ENCODE results near the gene CLSTN2. TPM values are rescaled to one million over a fixed set of nuclear protein-coding genes. Genes with fewer than 3 reads are reported as not detected.

Gene CLSTN2
- total RNA-seq, 1 experiment from 2014 or later = not detected

- Histone ChIP-seq H3K4me1 (ENCODE audit: insufficient read depth, low read length) (no peaks in the 10 kb centered on the region), H3F3A (ENCODE audit: low read length, unreplicated experiment) (no peaks in the 10 kb centered on the region), H4K20me1 (ENCODE audit: low read length) (no peaks in the 10 kb centered on the region), H3K9ac (ENCODE audit: low read length) (no peak overlapping the region), H3K36me3 (ENCODE audit: low read depth, low read length) (no peaks in the 10 kb centered on the region), H3K27ac (ENCODE audit: low read length) (no peak overlapping the region), H3K27me3 (ENCODE audit: low read length) (no peaks in the 10 kb centered on the region), H3K9me3 (ENCODE audit: low read length) (no peaks in the 10 kb centered on the region), H2AFZ (ENCODE audit: low read length) (no peak overlapping the region), H3K4me2 (ENCODE audit: low read length) (no peak overlapping the region), H3K79me2 (ENCODE audit: low read length) (no peaks in the 10 kb centered on the region), H3K9me2 (replicated peaks; ENCODE audit: low read length) (no peaks in the 10 kb centered on the region), H3K4me3 (ENCODE audit: low read length) (no peak overlapping the region)
- ChIA-PET POLR2A (ENCODE audit: unreplicated experiment) (no interaction called here), CTCF (no interaction called here)
- intact Hi-C loops (cut with micrococcal nuclease) = no loop called here
- TF ChIP-seq EZH2phosphoT487 (IDR thresholded peaks at IDR 0.05; ENCODE audit: borderline replicate concordance, low read length) (no peak), EZH2 (IDR thresholded peaks at IDR 0.05; ENCODE audit: low read length, unreplicated experiment) (no peak), CTCF (conservative IDR thresholded peaks at IDR 0.05; ENCODE audit: low read depth, low read length) (no peak)
- BruUV-seq (replicated peaks) = no TSS peak
- DNase-seq (no peak), ATAC-seq (no peak)
Measured at GRCh38 chr3:140265302-140265701, 330.3 kb downstream of the CLSTN2 start.

- Histone ChIP-seq H3K9me3 (ENCODE audit: low read length) (no peaks in the 10 kb centered on the region), H3F3A (ENCODE audit: low read length, unreplicated experiment) (no peaks in the 10 kb centered on the region), H3K9me2 (replicated peaks; ENCODE audit: low read length) (no peaks in the 10 kb centered on the region), H4K20me1 (ENCODE audit: low read length) (no peaks in the 10 kb centered on the region), H3K4me3 (ENCODE audit: low read length) (no peak overlapping the region), H3K79me2 (ENCODE audit: low read length) (no peaks in the 10 kb centered on the region), H3K27me3 (ENCODE audit: low read length) (no peaks in the 10 kb centered on the region), H2AFZ (ENCODE audit: low read length) (no peak overlapping the region), H3K9ac (ENCODE audit: low read length) (no peak overlapping the region), H3K4me1 (ENCODE audit: insufficient read depth, low read length) (no peaks in the 10 kb centered on the region), H3K36me3 (ENCODE audit: low read depth, low read length) (no peaks in the 10 kb centered on the region), H3K27ac (ENCODE audit: low read length) (no peak overlapping the region), H3K4me2 (ENCODE audit: low read length) (no peak overlapping the region)
- BruUV-seq (replicated peaks) = no TSS peak
- TF ChIP-seq CTCF (conservative IDR thresholded peaks at IDR 0.05; ENCODE audit: low read depth, low read length) (no peak), EZH2phosphoT487 (IDR thresholded peaks at IDR 0.05; ENCODE audit: borderline replicate concordance, low read length) (no peak), EZH2 (IDR thresholded peaks at IDR 0.05; ENCODE audit: low read length, unreplicated experiment) (no peak)
- CTCF ChIA-PET = no interaction called here
- intact Hi-C loops (cut with micrococcal nuclease) = no loop called here
- no peak for DNase-seq
- POLR2A ChIA-PET (ENCODE audit: unreplicated experiment) = no interaction called here
- no peak for ATAC-seq
Measured at GRCh38 chr3:140268103-140268502, 333.1 kb downstream of the CLSTN2 start.

DNA sequence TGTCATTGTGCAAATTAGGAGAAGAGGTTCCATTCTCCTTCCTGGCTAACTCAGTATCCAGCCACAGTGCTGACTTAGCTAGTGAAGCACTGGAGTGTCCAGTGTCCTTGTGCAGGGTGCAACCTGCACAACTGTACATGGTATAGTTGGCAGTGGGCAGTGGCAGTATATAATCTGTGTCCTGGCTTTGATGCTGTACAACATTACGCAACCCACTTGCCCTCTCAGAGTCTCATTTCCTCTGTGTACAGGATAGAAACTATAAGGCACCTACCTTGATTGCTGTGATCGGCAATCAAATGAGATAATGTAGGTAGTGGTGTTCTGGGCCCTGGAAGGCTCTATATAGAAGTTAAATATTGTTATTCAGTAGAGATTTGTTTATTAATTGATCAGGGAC lies 333.6 kb downstream of the CLSTN2 start:
- H4K20me1 ChIP-seq (ENCODE audit: low read length) = no peaks in the 10 kb centered on the region
- ATAC-seq (no peak), DNase-seq (no peak)
- H3K4me3 ChIP-seq (ENCODE audit: low read length) = no peak overlapping the region
- intact Hi-C loops (cut with micrococcal nuclease) = no loop called here
- ChIA-PET POLR2A (ENCODE audit: unreplicated experiment) (no interaction called here), CTCF (no interaction called here)
- H3K27me3 ChIP-seq (ENCODE audit: low read length) = no peaks in the 10 kb centered on the region
- no peaks in the 10 kb centered on the region for H3K36me3 ChIP-seq (ENCODE audit: low read depth, low read length)
- H3K4me2 ChIP-seq (ENCODE audit: low read length) = no peak overlapping the region
- TF ChIP-seq EZH2phosphoT487 (IDR thresholded peaks at IDR 0.05; ENCODE audit: borderline replicate concordance, low read length) (no peak), EZH2 (IDR thresholded peaks at IDR 0.05; ENCODE audit: low read length, unreplicated experiment) (no peak), CTCF (conservative IDR thresholded peaks at IDR 0.05; ENCODE audit: low read depth, low read length) (no peak)
- no peak overlapping the region for H3K9ac ChIP-seq (ENCODE audit: low read length)
- no peaks in the 10 kb centered on the region for H3K4me1 ChIP-seq (ENCODE audit: insufficient read depth, low read length)
- no peak overlapping the region for H2AFZ ChIP-seq (ENCODE audit: low read length)
- H3F3A ChIP-seq (ENCODE audit: low read length, unreplicated experiment) = no peaks in the 10 kb centered on the region
- no peaks in the 10 kb centered on the region for H3K79me2 ChIP-seq (ENCODE audit: low read length)
- no TSS peak for BruUV-seq (replicated peaks)
- H3K9me3 ChIP-seq (ENCODE audit: low read length) = no peaks in the 10 kb centered on the region
- H3K9me2 ChIP-seq (replicated peaks; ENCODE audit: low read length) = no peaks in the 10 kb centered on the region
- H3K27ac ChIP-seq (ENCODE audit: low read length) = no peak overlapping the region

Data from PC-3 (cell line).